GM19395 (cell line): ENCODE results near the gene LSM2.
"Not testable (repeated sequence)": the region's sequence is repeated elsewhere in the genome, so short reads cannot be mapped to it uniquely, and the experiment has no call there.

Experiments used
- ATAC-seq: cut with Tn5 transposase; IDR thresholded peaks from one replicate; pipeline ENCODE4 v1.9.1; 2021; ENCODE audit warnings: mild to moderate bottlenecking, moderate library complexity; ENCODE audit not compliant: unreplicated experiment

LSM2 gene

DNA sequence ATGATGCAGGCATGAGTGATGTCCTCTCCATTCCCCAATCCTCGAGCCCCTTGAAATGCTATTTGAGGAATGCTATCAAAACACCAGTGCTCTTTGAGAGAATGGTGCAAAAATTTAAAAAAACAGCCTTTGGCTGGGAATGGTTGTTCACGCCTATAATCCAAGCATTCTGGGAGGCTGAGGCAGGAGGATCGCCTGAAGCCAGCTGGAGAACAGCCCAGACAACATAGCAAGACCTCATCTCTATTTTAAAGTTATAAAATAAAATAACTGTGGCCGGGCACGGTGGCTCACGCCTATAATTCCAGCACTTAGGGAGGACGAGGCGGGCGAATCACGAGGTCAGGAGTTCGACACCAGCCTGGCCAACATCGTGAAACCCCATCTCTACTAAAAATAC, 7.0 kb downstream of the LSM2 start:
- no peak for ATAC-seq

DNA sequence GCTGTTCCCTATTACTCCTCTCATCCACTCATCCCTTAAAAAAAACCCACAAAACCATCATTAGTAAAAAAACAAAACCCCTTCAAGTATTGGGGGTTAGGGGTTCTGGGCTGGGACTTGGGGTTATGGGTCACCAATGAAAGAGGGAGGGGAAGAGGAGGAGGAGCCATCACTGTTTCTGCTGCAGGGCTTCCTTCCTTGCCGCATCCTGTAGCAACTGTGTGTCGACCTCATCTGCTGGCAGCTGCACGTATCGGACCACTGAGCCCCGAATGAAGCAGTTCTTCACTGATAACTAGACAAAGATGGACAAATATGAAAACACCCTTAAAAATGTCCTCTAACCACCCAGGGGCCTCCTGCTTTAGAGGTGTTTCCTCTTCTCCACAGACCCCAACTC, 9.2 kb downstream of the LSM2 start:
- no peak for ATAC-seq

DNA sequence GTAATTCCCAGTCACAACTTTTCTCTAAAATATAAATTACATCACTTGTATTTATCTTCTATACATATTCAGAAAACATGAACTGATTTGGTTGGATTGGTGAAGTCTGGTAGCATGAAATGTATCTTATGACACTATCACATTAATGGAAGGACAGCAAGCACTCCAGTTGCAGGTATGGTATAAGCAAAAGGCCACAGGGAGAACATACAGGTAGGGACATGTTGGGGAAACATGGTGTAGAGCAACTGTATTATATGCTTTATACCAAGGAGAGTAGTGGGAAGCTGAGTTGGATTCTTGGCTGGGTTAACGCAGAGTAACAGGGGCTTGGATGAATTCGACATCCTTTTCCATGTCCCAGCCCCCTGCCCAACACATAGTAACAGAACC, 9.8 kb downstream of the LSM2 start:
- ATAC-seq: no peak

GRCh38 chr6:31795616-31796298, 11.0 kb downstream of the LSM2 start, which contains the start of gene VARS1:
Gene VARS1 (minus strand): TSS chr6:31795752. CDS start chr6:31795217, 535 bp downstream.
- ATAC-seq: peak; percentile 62

- peak; percentile 32 for ATAC-seq
These were observed 11.7 kb downstream of the LSM2 start for GRCh38 chr6:31794866-31795615.

GRCh38 chr6:31794294-31794865, 12.4 kb downstream of the LSM2 start:
- no peak for ATAC-seq

GRCh38 chr6:31793927-31794245, 12.9 kb downstream of the LSM2 start:
- not testable (repeated sequence) for ATAC-seq

- ATAC-seq: no peak
These were observed 14.0 kb downstream of the LSM2 start for GRCh38 chr6:31792761-31793171.

DNA sequence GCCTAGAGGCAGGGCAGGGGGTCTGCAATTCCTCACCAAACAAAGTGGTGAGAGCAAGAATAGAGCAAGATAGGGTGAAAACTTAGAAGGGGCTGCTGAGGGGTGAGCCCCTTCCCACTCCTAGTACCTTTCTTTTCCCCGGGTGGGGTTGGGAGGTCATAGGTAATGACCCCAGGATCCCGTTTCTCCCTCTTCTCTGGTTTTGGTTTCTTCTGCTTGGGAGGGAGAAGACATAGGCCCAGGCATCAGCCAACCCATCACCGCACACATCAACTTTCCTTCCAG, 14.7 kb downstream of the LSM2 start:
- ATAC-seq: no peak

DNA sequence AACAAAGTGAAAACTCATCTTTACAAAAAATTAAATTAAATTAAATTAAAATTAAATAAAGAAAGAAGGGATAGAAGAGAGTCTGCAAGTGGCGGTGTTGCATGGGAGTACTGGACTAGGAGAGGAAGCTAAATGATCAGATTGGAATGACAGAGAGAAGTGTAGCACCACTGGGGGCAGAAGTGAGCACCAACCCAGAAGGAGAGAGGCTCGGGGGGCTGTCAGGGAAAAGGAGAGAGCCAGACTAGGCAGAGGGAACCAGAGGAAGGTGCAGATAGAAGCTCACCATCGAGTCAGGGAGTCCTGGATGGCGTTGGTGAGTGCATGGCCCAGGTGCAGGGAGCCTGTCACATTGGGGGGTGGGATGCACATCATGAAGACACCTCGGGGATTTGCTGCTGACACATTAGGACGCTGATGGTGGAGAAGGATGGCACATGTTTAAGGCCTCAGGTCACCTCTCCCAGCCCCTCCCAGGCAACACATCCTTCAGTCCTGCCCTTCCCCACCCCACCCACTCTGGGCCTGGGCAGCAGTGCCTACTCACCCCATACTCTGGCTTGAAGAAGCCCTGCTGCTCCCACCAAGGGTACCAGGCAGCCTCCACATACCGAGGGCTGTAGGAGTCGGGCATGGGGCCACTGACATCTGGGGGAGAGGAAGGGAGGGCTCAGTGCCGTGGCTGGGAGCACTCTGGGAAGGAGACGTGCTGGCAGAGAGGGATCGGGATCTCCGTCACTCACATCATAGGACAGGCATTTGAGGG, 15.3 kb downstream of the LSM2 start:
- no peak for ATAC-seq

DNA sequence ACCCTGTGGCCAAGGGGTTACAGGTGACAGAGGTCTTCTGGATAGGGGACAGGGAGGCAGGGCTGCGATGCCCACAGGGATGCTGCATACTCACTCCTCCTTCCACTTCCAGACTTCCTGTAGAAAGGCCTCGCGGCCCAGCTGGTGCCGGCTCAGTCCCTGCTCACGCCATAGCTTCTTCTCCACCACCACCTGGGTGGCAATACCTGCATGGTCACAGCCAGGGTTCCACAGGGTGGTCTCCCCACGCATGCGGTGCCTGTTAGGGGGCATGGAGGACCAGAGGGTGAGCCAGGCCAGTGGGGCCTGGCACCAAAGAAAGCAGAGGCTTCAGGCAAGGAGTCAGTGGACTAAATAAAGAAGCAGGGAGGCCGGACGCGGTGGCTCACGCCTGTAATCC, 21.3 kb downstream of the LSM2 start:
- ATAC-seq: no peak

- no peak for ATAC-seq
These were observed 22.5 kb downstream of the LSM2 start for GRCh38 chr6:31784098-31784925.

GRCh38 chr6:31782126-31782855, 24.5 kb downstream of the LSM2 start:
- ATAC-seq: no peak

DNA sequence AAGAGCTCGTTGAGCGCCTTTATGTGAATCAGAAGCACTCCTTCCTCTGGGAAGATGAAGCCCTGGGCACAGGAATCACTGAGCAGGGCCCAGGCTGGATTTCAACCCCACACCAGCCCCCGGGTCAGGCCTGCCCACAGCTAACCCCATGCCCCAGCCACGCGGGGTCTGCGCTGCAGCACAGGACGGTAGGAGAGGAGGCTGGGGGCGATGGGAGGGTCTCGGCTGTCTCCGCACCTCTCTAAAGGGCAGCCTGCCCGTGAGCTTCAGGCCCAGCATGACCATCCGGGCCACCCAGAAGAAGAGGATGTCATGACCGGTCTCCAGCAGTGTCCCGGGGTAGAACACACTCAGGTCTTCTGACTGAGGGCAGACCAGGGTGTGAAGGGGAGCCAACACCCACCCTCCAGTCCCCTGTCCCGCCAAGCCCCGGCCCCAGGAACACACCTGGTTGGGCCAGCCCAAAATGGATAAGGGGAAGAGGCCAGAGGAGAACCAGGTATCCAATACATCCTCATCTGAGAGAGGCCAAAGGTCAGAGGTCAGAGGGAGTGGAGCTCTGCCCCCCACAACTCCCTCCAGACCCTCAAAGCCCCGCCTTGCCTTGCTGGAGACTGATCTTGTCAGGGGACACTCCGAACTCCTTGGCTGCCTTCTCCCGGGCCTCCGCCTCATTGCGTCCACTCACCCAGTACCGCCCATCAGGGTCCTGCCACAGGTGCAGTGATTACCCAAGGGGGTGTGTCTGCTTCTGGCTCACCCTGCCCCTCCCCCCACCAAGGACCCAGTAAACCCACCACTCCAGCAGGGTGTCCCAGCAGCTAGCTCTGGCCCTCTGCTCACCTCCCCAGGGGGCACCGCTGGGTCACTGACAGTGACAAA, 25.3 kb downstream of the LSM2 start:
- no peak for ATAC-seq

GRCh38 chr6:31780507-31781243, 26.1 kb downstream of the LSM2 start:
- ATAC-seq: no peak

DNA sequence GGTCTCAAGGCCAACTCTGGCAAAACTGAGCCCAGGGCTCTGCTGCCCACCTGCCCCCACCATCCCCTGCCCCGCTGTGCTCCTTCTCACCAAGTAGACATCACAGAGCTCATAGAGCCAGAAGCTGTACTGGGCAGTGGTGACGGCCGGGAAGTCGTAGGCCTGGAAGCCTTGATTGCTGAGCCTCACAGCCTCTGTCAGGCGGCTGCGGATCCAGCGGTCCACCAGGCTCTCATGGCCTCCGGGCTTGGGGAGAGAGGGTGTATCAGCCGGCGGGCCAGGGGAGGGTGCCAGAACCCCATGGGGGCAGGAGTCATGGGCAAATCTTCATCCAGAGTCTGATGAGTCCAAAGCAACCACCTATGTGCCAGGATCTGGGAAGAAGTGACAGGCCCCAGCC, 26.9 kb downstream of the LSM2 start:
- ATAC-seq: no peak

GRCh38 chr6:31778999-31779885, 27.5 kb downstream of the LSM2 start:
- ATAC-seq: no peak

DNA sequence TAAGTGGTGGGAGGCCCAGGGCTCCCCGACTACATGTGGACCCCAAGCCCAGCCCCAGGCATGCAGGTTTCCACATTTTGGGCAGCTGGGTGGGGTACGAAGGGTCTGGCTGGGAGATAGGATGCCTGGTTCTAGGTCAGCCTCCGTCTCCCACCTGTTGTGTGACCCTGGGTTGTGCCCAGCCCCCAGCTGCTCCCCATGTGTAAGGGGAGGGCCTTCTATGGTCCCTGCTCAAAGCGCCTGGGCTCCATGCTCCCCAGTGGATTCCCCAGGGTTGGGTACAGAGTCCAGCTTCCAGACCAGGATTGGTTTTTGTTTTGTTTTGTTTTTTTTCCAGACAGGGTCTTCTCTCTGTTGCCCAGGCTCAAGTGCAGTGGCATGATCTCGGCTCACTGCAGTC, 28.6 kb downstream of the LSM2 start:
- no peak for ATAC-seq
